ENCODE data around the gene PIK3C3.
A peak's percentile ranks its signal among the peaks of the same experiment; 100 is the strongest.

PIK3C3 gene

GRCh38 chr18:41954827-41955613 is at the start of gene PIK3C3:
Gene PIK3C3, plus strand, starts transcription at chr18:41955234. Its CDS starts 58 bp downstream, at chr18:41955292.
- peak; percentile 74 for DNase-seq (ENCODE audit: low read depth, low spot score)
- H3K27ac ChIP-seq (ENCODE audit: low read length), result no peak within 1 kb of the TSS
- H3K36me3 ChIP-seq (ENCODE audit: control insufficient read depth, insufficient read depth, low read length), result peaks cover 2% of the 10 kb centered on the region; the same call in 1 of the 2 replicates
- WGBS (ENCODE audit: insufficient coverage, insufficient read length), result no CpG with 5 or more reads among the region's 38 CpGs
- no peaks in the 10 kb centered on the region for H3K27me3 ChIP-seq (ENCODE audit: control insufficient read depth, insufficient read depth, low read length)
- no peaks in the 10 kb centered on the region for H3K9me3 ChIP-seq (ENCODE audit: control insufficient read depth, insufficient read depth, low read length)
- peak within 1 kb of the TSS; percentile 68 for H3K4me3 ChIP-seq (ENCODE audit: low read length)
- no peaks in the 10 kb centered on the region for H3K4me1 ChIP-seq (ENCODE audit: control insufficient read depth, insufficient read depth, low read length)

- DNase-seq (ENCODE audit: low read depth, low spot score), result no peak
- Histone ChIP-seq H3K4me1 (ENCODE audit: control insufficient read depth, insufficient read depth, low read length) (no peaks in the 10 kb centered on the region), H3K9me3 (ENCODE audit: control insufficient read depth, insufficient read depth, low read length) (no peaks in the 10 kb centered on the region), H3K4me3 (ENCODE audit: low read length) (no peak overlapping the region), H3K27ac (ENCODE audit: low read length) (no peak overlapping the region), H3K36me3 (ENCODE audit: control insufficient read depth, insufficient read depth, low read length) (no peaks in the 10 kb centered on the region), H3K27me3 (ENCODE audit: control insufficient read depth, insufficient read depth, low read length) (no peaks in the 10 kb centered on the region)
- WGBS (ENCODE audit: insufficient coverage, insufficient read length), result no CpG with 5 or more reads among the region's 1 CpG
Measured at GRCh38 chr18:41905786-41906527, 49.1 kb upstream of the PIK3C3 start.

- H3K4me3 ChIP-seq (ENCODE audit: low read length), result no peak overlapping the region
- DNase-seq (ENCODE audit: low read depth, low spot score), result peak; percentile 13
- no peaks in the 10 kb centered on the region for H3K4me1 ChIP-seq (ENCODE audit: control insufficient read depth, insufficient read depth, low read length)
- no peaks in the 10 kb centered on the region for H3K36me3 ChIP-seq (ENCODE audit: control insufficient read depth, insufficient read depth, low read length)
- H3K27me3 ChIP-seq (ENCODE audit: control insufficient read depth, insufficient read depth, low read length), result no peaks in the 10 kb centered on the region
- no peaks in the 10 kb centered on the region for H3K9me3 ChIP-seq (ENCODE audit: control insufficient read depth, insufficient read depth, low read length)
- no peak overlapping the region for H3K27ac ChIP-seq (ENCODE audit: low read length)
- WGBS (ENCODE audit: insufficient coverage, insufficient read length), result no CpG with 5 or more reads among the region's 6 CpGs
Measured at GRCh38 chr18:41906528-41907146, 48.4 kb upstream of the PIK3C3 start.

- DNase-seq (ENCODE audit: low read depth, low spot score), result no peak
- WGBS (ENCODE audit: insufficient coverage, insufficient read length), result no CpG with 5 or more reads among the region's 3 CpGs
- no peak overlapping the region for H3K4me3 ChIP-seq (ENCODE audit: low read length)
Measured at GRCh38 chr18:41917181-41917580, 37.9 kb upstream of the PIK3C3 start.

GRCh38 chr18:41921770-41922169 is 33.3 kb upstream of the PIK3C3 start:
- Histone ChIP-seq H3K36me3 (ENCODE audit: control insufficient read depth, insufficient read depth, low read length) (no peaks in the 10 kb centered on the region), H3K9me3 (ENCODE audit: control insufficient read depth, insufficient read depth, low read length) (no peaks in the 10 kb centered on the region), H3K27me3 (ENCODE audit: control insufficient read depth, insufficient read depth, low read length) (no peaks in the 10 kb centered on the region), H3K27ac (ENCODE audit: low read length) (no peak overlapping the region), H3K4me1 (ENCODE audit: control insufficient read depth, insufficient read depth, low read length) (no peaks in the 10 kb centered on the region; the same call in 1 of the 2 replicates), H3K4me3 (ENCODE audit: low read length) (no peak overlapping the region)
- no CpG with 5 or more reads among the region's 7 CpGs for WGBS (ENCODE audit: insufficient coverage, insufficient read length)
- DNase-seq (ENCODE audit: low read depth, low spot score), result no peak

More at GRCh38 chr18:41917181-41917580, 37.9 kb upstream of the PIK3C3 start:
- Histone ChIP-seq H3K36me3 (ENCODE audit: control insufficient read depth, insufficient read depth, low read length) (no peaks in the 10 kb centered on the region), H3K27me3 (ENCODE audit: control insufficient read depth, insufficient read depth, low read length) (no peaks in the 10 kb centered on the region), H3K9me3 (ENCODE audit: control insufficient read depth, insufficient read depth, low read length) (no peaks in the 10 kb centered on the region), H3K4me1 (ENCODE audit: control insufficient read depth, insufficient read depth, low read length) (no peaks in the 10 kb centered on the region; the same call in 1 of the 2 replicates), H3K27ac (ENCODE audit: low read length) (no peak overlapping the region)

- no peaks in the 10 kb centered on the region for H3K27me3 ChIP-seq (ENCODE audit: control insufficient read depth, insufficient read depth, low read length)
- no peak for DNase-seq (ENCODE audit: low read depth, low spot score)
- no peaks in the 10 kb centered on the region for H3K36me3 ChIP-seq (ENCODE audit: control insufficient read depth, insufficient read depth, low read length)
- H3K9me3 ChIP-seq (ENCODE audit: control insufficient read depth, insufficient read depth, low read length), result no peaks in the 10 kb centered on the region
- H3K4me1 ChIP-seq (ENCODE audit: control insufficient read depth, insufficient read depth, low read length), result no peaks in the 10 kb centered on the region; the same call in 1 of the 2 replicates
- no peak overlapping the region for H3K27ac ChIP-seq (ENCODE audit: low read length)
- no CpG with 5 or more reads among the region's 5 CpGs for WGBS (ENCODE audit: insufficient coverage, insufficient read length)
- H3K4me3 ChIP-seq (ENCODE audit: low read length), result no peak overlapping the region
Measured at GRCh38 chr18:41922176-41922575, 32.9 kb upstream of the PIK3C3 start.

- Histone ChIP-seq H3K27me3 (ENCODE audit: control insufficient read depth, insufficient read depth, low read length) (no peaks in the 10 kb centered on the region), H3K9me3 (ENCODE audit: control insufficient read depth, insufficient read depth, low read length) (no peaks in the 10 kb centered on the region), H3K27ac (ENCODE audit: low read length) (no peak overlapping the region), H3K4me3 (ENCODE audit: low read length) (no peak overlapping the region), H3K4me1 (ENCODE audit: control insufficient read depth, insufficient read depth, low read length) (no peaks in the 10 kb centered on the region), H3K36me3 (ENCODE audit: control insufficient read depth, insufficient read depth, low read length) (no peaks in the 10 kb centered on the region)
- WGBS (ENCODE audit: insufficient coverage, insufficient read length), result no CpG with 5 or more reads among the region's 1 CpG
- DNase-seq (ENCODE audit: low read depth, low spot score), result no peak
Measured at GRCh38 chr18:41922841-41923240, 32.2 kb upstream of the PIK3C3 start.

- H3K27me3 ChIP-seq (ENCODE audit: control insufficient read depth, insufficient read depth, low read length), result no peaks in the 10 kb centered on the region
- H3K4me3 ChIP-seq (ENCODE audit: low read length), result no peak overlapping the region
- no peak overlapping the region for H3K27ac ChIP-seq (ENCODE audit: low read length)
- DNase-seq (ENCODE audit: low read depth, low spot score), result no peak
- no peaks in the 10 kb centered on the region for H3K9me3 ChIP-seq (ENCODE audit: control insufficient read depth, insufficient read depth, low read length)
- H3K4me1 ChIP-seq (ENCODE audit: control insufficient read depth, insufficient read depth, low read length), result no peaks in the 10 kb centered on the region
- H3K36me3 ChIP-seq (ENCODE audit: control insufficient read depth, insufficient read depth, low read length), result no peaks in the 10 kb centered on the region
Measured at GRCh38 chr18:41923446-41923845, 31.6 kb upstream of the PIK3C3 start.

GRCh38 chr18:41928581-41928980 is 26.5 kb upstream of the PIK3C3 start:
- H3K27me3 ChIP-seq (ENCODE audit: control insufficient read depth, insufficient read depth, low read length), result no peaks in the 10 kb centered on the region
- no peak overlapping the region for H3K4me3 ChIP-seq (ENCODE audit: low read length)
- H3K27ac ChIP-seq (ENCODE audit: low read length), result no peak overlapping the region
- H3K9me3 ChIP-seq (ENCODE audit: control insufficient read depth, insufficient read depth, low read length), result no peaks in the 10 kb centered on the region
- H3K4me1 ChIP-seq (ENCODE audit: control insufficient read depth, insufficient read depth, low read length), result peaks cover 2% of the 10 kb centered on the region; the same call in 1 of the 2 replicates
- DNase-seq (ENCODE audit: low read depth, low spot score), result no peak
- H3K36me3 ChIP-seq (ENCODE audit: control insufficient read depth, insufficient read depth, low read length), result no peaks in the 10 kb centered on the region

GRCh38 chr18:41932899-41933298 is 22.1 kb upstream of the PIK3C3 start:
- Histone ChIP-seq H3K9me3 (ENCODE audit: control insufficient read depth, insufficient read depth, low read length) (no peaks in the 10 kb centered on the region), H3K27ac (ENCODE audit: low read length) (no peak overlapping the region), H3K27me3 (ENCODE audit: control insufficient read depth, insufficient read depth, low read length) (no peaks in the 10 kb centered on the region), H3K4me1 (ENCODE audit: control insufficient read depth, insufficient read depth, low read length) (peaks cover 3% of the 10 kb centered on the region; the same call in 1 of the 2 replicates), H3K4me3 (ENCODE audit: low read length) (no peak overlapping the region), H3K36me3 (ENCODE audit: control insufficient read depth, insufficient read depth, low read length) (no peaks in the 10 kb centered on the region)
- no peak for DNase-seq (ENCODE audit: low read depth, low spot score)

Data from iPS DF 6.9 (cell line).